ENCODE results near the gene HSD17B4.

GRCh38 chr5:119451561-119451960 is 736 bp upstream of the HSD17B4 start:
- TF ChIP-seq, protein P1, sequence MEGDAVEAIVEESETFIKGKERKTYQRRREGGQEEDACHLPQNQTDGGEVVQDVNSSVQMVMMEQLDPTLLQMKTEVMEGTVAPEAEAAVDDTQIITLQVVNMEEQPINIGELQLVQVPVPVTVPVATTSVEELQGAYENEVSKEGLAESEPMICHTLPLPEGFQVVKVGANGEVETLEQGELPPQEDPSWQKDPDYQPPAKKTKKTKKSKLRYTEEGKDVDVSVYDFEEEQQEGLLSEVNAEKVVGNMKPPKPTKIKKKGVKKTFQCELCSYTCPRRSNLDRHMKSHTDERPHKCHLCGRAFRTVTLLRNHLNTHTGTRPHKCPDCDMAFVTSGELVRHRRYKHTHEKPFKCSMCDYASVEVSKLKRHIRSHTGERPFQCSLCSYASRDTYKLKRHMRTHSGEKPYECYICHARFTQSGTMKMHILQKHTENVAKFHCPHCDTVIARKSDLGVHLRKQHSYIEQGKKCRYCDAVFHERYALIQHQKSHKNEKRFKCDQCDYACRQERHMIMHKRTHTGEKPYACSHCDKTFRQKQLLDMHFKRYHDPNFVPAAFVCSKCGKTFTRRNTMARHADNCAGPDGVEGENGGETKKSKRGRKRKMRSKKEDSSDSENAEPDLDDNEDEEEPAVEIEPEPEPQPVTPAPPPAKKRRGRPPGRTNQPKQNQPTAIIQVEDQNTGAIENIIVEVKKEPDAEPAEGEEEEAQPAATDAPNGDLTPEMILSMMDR (IDR thresholded peaks at IDR 0.05) = no peak
- TF ChIP-seq POLR2A (IDR thresholded peaks at IDR 0.05) = no peak

Data from ovary (tissue), 3 donors.